SK-N-SH (cell line): ENCODE measurements around the gene NRF1. TPM values are rescaled to one million over a fixed set of nuclear protein-coding genes. Genes with fewer than 3 reads are reported as not detected.
A peak's percentile ranks its signal among the peaks of the same experiment; 100 is the strongest.

Experiments used
- CTCF ChIA-PET: fragments of 300-600, 350-600 bp; formaldehyde crosslinking; extraction: SDS; loops from one replicate; lab custom pipeline; 2021; lab: Yijun Ruan, JAX
- POLR2A ChIA-PET: fragments of 350-600 bp; sonication (Branson Sonifier 250); formaldehyde crosslinking; extraction: SDS; loops from one replicate; lab custom pipeline; 2020; ENCODE audit warnings: antibody characterized with exemption, inconsistent platforms; lab: Yijun Ruan, JAX
- DNase-seq: peaks from one replicate; pipeline ENCODE4 v3.0.0; 2012
- H2AFZ ChIP-seq: fragments of 200-600 bp; sonication (generic); 2 replicates; pipeline ENCODE4 v1.8.1; 2016; ENCODE audit warnings: antibody characterized with exemption, mild to moderate bottlenecking, low read depth
- H3F3A ChIP-seq: fragments of 200-600 bp; sonication (generic); replicated peaks from 2 replicates; pipeline ENCODE3; 2016; ENCODE audit warnings: antibody characterized with exemption, mild to moderate bottlenecking; ENCODE audit not compliant: insufficient read depth
- H3K27ac ChIP-seq, 2 experiments: fragments of 200-500 bp in 1 of 2; fragments of 200-600 bp in 1 of 2; sonication (Bioruptor generic) in 1 of 2; sonication (generic), shearing (Covaris generic) in 1 of 2; 2 replicates each; pipeline versions ENCODE4 v1.5.1 to v1.6.1; 2014 to 2016; ENCODE audit warnings: low read depth in 2 of 2, inconsistent platforms in 1 of 2, low read length in 1 of 2, mild to moderate bottlenecking in 1 of 2, mixed read lengths in 1 of 2
- H3K27me3 ChIP-seq: fragments of 200-600 bp; sonication (generic), shearing (Covaris generic); 2 replicates; pipeline ENCODE4 v1.6.1; 2016; ENCODE audit warnings: mixed run types; ENCODE audit not compliant: insufficient read depth
- H3K36me3 ChIP-seq, 2 experiments: fragments of 200-500 bp in 1 of 2; fragments of 200-600 bp in 1 of 2; sonication (Bioruptor generic) in 1 of 2; sonication (generic) in 1 of 2; replicated peaks in 1 of 2; 2 replicates each; pipeline versions ENCODE3 to v1.5.1; 2014 to 2016; ENCODE audit warnings: low read length in 1 of 2, mild to moderate bottlenecking in 1 of 2; ENCODE audit not compliant: insufficient read depth in 2 of 2, control insufficient read depth in 1 of 2
- H3K4me1 ChIP-seq, 2 experiments: fragments of 200-500 bp in 1 of 2; fragments of 200-600 bp in 1 of 2; sonication (Bioruptor generic) in 1 of 2; sonication (generic), shearing (Covaris generic) in 1 of 2; 2 replicates each; pipeline versions ENCODE4 v1.5.1 to v1.6.1; 2014 to 2016; ENCODE audit warnings: low read depth in 1 of 2, low read length in 1 of 2, mixed run types in 1 of 2; ENCODE audit not compliant: insufficient read depth in 2 of 2, control insufficient read depth in 1 of 2
- H3K4me2 ChIP-seq: fragments of 200-600 bp; sonication (generic), shearing (Covaris generic); 2 replicates; pipeline ENCODE4 v1.6.1; 2017; ENCODE audit warnings: mixed run types
- H3K4me3 ChIP-seq, 2 experiments: fragments of 200-500 bp in 1 of 2; fragments of 200-600 bp in 1 of 2; sonication (Bioruptor generic) in 1 of 2; sonication (generic), shearing (Covaris generic) in 1 of 2; 2 replicates each; pipeline versions ENCODE4 v1.5.1 to v1.8.1; 2014 to 2016; ENCODE audit warnings: low read depth in 2 of 2, inconsistent platforms in 1 of 2, low read length in 1 of 2, mild to moderate bottlenecking in 1 of 2, mixed read lengths in 1 of 2, moderate library complexity in 1 of 2
- H3K79me2 ChIP-seq: fragments of 200-600 bp; sonication (generic); 2 replicates; pipeline ENCODE4 v1.8.1; 2017; ENCODE audit warnings: mild to moderate bottlenecking; ENCODE audit not compliant: insufficient read depth
- H3K9ac ChIP-seq: fragments of 200-600 bp; sonication (generic); 2 replicates; pipeline ENCODE4 v1.6.1; 2017; ENCODE audit warnings: mixed run types
- H3K9me2 ChIP-seq: fragments of 200-600 bp; sonication (generic); 2 replicates; pipeline ENCODE4 v1.6.1; 2017; ENCODE audit warnings: mixed run types
- H3K9me3 ChIP-seq: fragments of 200-600 bp; sonication (generic); 2 replicates; pipeline ENCODE4 v1.6.1; 2017; ENCODE audit warnings: mixed run types, mild to moderate bottlenecking, moderate library complexity
- H4K20me1 ChIP-seq: fragments of 200-600 bp; sonication (generic); 2 replicates; pipeline ENCODE4 v1.6.1; 2017; ENCODE audit warnings: mild to moderate bottlenecking, mixed run types; ENCODE audit not compliant: insufficient read depth
- CHD2 ChIP-seq: fragments of 150-350 bp; IDR thresholded peaks from 2 replicates; pipeline ENCODE4 v1.6.1; 2018; ENCODE audit warnings: low read length; ENCODE audit not compliant: partially characterized antibody
- EP300 ChIP-seq, 2 experiments: IDR thresholded peaks; 2 replicates each; pipeline versions ENCODE4 v1.4.0 to v1.6.1; 2012; ENCODE audit warnings: borderline replicate concordance in 1 of 2, low read depth in 1 of 2, low read length in 1 of 2
- FOSL2 ChIP-seq: IDR thresholded peaks from 2 replicates; pipeline ENCODE4 v1.4.0; 2012; ENCODE audit warnings: low read depth, mild to moderate bottlenecking, moderate library complexity, borderline replicate concordance
- FOXJ3 ChIP-seq: sonication (generic); formaldehyde crosslinking; IDR thresholded peaks from 2 replicates; pipeline ENCODE4 v1.5.1; 2020; ENCODE audit warnings: mild to moderate bottlenecking, missing genetic modification reagents
- GATA2 ChIP-seq: sonication (generic); formaldehyde crosslinking; IDR thresholded peaks from 2 replicates; pipeline ENCODE4 v1.5.0; 2020; ENCODE audit warnings: mild to moderate bottlenecking, missing genetic modification reagents
- JUND ChIP-seq: IDR thresholded peaks from 2 replicates; pipeline ENCODE4 v1.4.0; 2012
- MXI1 ChIP-seq: IDR thresholded peaks from 2 replicates; pipeline ENCODE4 v1.6.1; 2012; ENCODE audit warnings: mild to moderate bottlenecking, low read depth, low read length, improper control_type of control experiment
- NFIC ChIP-seq: IDR thresholded peaks from 2 replicates; pipeline ENCODE4 v1.4.0; 2012; ENCODE audit warnings: borderline replicate concordance
- NRF1 ChIP-seq: IDR thresholded peaks from 2 replicates; pipeline ENCODE4 v1.6.1; 2012; ENCODE audit warnings: low read depth, mild to moderate bottlenecking, low read length
- POLR2AphosphoS5 ChIP-seq: IDR thresholded peaks from 2 replicates; pipeline ENCODE4 v1.6.1; 2012; ENCODE audit warnings: low read depth, low read length
- RCOR1 ChIP-seq: fragments of 150-350 bp; IDR thresholded peaks from 2 replicates; pipeline ENCODE4 v1.6.1; 2017; ENCODE audit warnings: antibody characterized with exemption, low read length
- RFX5 ChIP-seq: IDR thresholded peaks from 2 replicates; pipeline ENCODE4 v1.6.1; 2012; ENCODE audit warnings: mild to moderate bottlenecking, improper control_type of control experiment, low read length
- SMC3 ChIP-seq: IDR thresholded peaks from 2 replicates; pipeline ENCODE4 v1.6.1; 2012; ENCODE audit warnings: low read depth, low read length, improper control_type of control experiment
- TAF1 ChIP-seq: IDR thresholded peaks from 2 replicates; pipeline ENCODE4 v1.6.1; 2012; ENCODE audit warnings: low read depth, mild to moderate bottlenecking, low read length, moderate library complexity, borderline replicate concordance
- TCF12 ChIP-seq: IDR thresholded peaks from 2 replicates; pipeline ENCODE4 v1.4.0; 2012
- TEAD4 ChIP-seq: IDR thresholded peaks from 2 replicates; pipeline ENCODE4 v1.4.0; 2012; ENCODE audit warnings: mild to moderate bottlenecking, borderline replicate concordance; ENCODE audit not compliant: insufficient read depth
- YY1 ChIP-seq: IDR thresholded peaks from 2 replicates; pipeline ENCODE4 v1.4.0; 2012; ENCODE audit warnings: low read depth, mild to moderate bottlenecking
- WGBS: methylation state at CpG from one replicate; pipeline ENCODE4 v1.1.6; 2017; ENCODE audit warnings: low lambda C conversion rate; 5-methylcytosine and 5-hydroxymethylcytosine counted together
- polyA plus RNA-seq, 3 experiments: library from polyadenylated mRNA; depleted of rRNA; stranded (reverse); fragments of >200 nt; gene quantifications; 2 replicates each; pipeline ENCODE4 v1.2.3, GENCODE V29; 2012
- TF ChIP-seq, protein P1 (sequence below): fragments of 150-350 bp; IDR thresholded peaks from 2 replicates; pipeline ENCODE4 v1.6.1; 2017; ENCODE audit warnings: antibody characterized with exemption, low read length, low read depth, borderline replicate concordance
- TF ChIP-seq, protein P2 (sequence below): IDR thresholded peaks from 2 replicates; pipeline ENCODE4 v1.6.1; 2012; ENCODE audit warnings: mild to moderate bottlenecking, low read depth, low read length, moderate library complexity
- TF ChIP-seq, protein P3 (sequence below): IDR thresholded peaks from 2 replicates; pipeline ENCODE4; 2012
- TF ChIP-seq, protein P4 (sequence below): IDR thresholded peaks from 2 replicates; pipeline ENCODE4 v1.4.0; 2012; ENCODE audit warnings: low read depth

Gene NRF1
- polyA plus RNA-seq, 1 of the 3 experiments (the other 2 are of a cell fraction), result 10.9 TPM

GRCh38 chr7:129740574-129741410 is 129.3 kb downstream of the NRF1 start:
- H3K36me3 ChIP-seq, result peaks cover 3% of the 10 kb centered on the region in 2 experiments
- no peak overlapping the region for H3K9ac ChIP-seq
- no peak for DNase-seq
- no peaks in the 10 kb centered on the region for H3F3A ChIP-seq
- no peaks in the 10 kb centered on the region for H3K79me2 ChIP-seq
- no peaks in the 10 kb centered on the region for H3K9me2 ChIP-seq
- no peak overlapping the region for H2AFZ ChIP-seq
- POLR2A ChIA-PET, result no interaction called here
- H3K4me3 ChIP-seq, result no peak overlapping the region
- H3K27me3 ChIP-seq, result no peaks in the 10 kb centered on the region
- H3K4me1 ChIP-seq, result peaks cover 6 to 33% of the 10 kb centered on the region in 2 experiments; a peak in 3 of 4 replicates
- H3K4me2 ChIP-seq, result no peak overlapping the region
- peak overlapping the region in 1 of 2 experiments; percentile 85; a peak in 2 of 4 replicates for H3K27ac ChIP-seq
- whole genome bisulfite sequencing, result 97% methylated on average over 10 of the region's 10 CpGs
- CTCF ChIA-PET, result interaction anchor here (0.9 to 1.3 kb wide), 2 partner anchors 14 to 84 kb away, joined by 3 read pairs; no protein-coding TSS in a partner anchor
- TF ChIP-seq RCOR1 (no peak), MXI1 (no peak), NFIC (no peak)
- no peaks in the 10 kb centered on the region for H4K20me1 ChIP-seq
- no peaks in the 10 kb centered on the region for H3K9me3 ChIP-seq

DNA sequence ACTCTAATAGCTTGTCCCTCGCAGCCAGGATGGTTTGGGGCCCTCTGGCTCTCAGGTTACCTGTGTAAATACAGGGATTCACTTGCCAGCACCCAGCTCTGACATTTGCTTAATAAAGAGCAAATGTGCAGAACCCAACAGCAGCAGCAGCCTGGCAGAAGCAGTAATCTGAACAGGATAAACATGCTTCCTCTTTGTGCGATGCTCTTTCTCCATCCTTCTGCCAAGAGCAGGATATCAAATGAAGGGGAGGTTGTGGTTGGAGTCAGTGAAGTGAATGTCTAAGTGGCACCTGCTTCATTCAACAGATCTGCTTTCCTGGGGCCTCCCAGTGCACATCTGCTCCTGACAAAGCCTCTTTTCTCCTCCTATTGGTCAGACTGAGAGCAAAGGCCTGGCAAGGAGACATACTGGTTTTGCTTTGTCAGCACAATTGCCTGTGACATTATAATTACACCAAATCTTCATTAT is 130.3 kb downstream of the NRF1 start:
- CTCF ChIA-PET, result interaction anchor here (1.0 to 1.3 kb wide), 2 partner anchors 20 to 83 kb away, joined by 3 read pairs; no protein-coding TSS in a partner anchor
- no peak overlapping the region for H3K4me3 ChIP-seq
- H3K79me2 ChIP-seq, result no peaks in the 10 kb centered on the region
- no peak overlapping the region for H2AFZ ChIP-seq
- peaks cover 6 to 43% of the 10 kb centered on the region in 2 experiments; a peak in 3 of 4 replicates for H3K4me1 ChIP-seq
- H4K20me1 ChIP-seq, result no peaks in the 10 kb centered on the region
- no peaks in the 10 kb centered on the region for H3K9me2 ChIP-seq
- H3K36me3 ChIP-seq, result peaks cover 3 to 6% of the 10 kb centered on the region in 2 experiments
- peak; percentile 61 for DNase-seq
- no peak overlapping the region for H3K4me2 ChIP-seq
- 55% methylated on average over 2 of the region's 2 CpGs for WGBS
- H3K27me3 ChIP-seq, result no peaks in the 10 kb centered on the region
- peak overlapping the region in 1 of 2 experiments; percentile 85; a peak in 2 of 4 replicates for H3K27ac ChIP-seq
- POLR2A ChIA-PET, result no interaction called here
- no peaks in the 10 kb centered on the region for H3F3A ChIP-seq
- no peaks in the 10 kb centered on the region for H3K9me3 ChIP-seq
- H3K9ac ChIP-seq, result no peak overlapping the region
- TF ChIP-seq YY1 (no peak), TEAD4 (no peak), NFIC (no peak), NRF1 (no peak), EP300 (IDR thresholded peaks at IDR 0.05; ENCODE audit: borderline replicate concordance in 1 of 2, low read depth in 1 of 2, low read length in 1 of 2) (no peak; a peak in 1 of 4 replicates), GATA2 (CRISPR knock-in tag) (no peak), TAF1 (no peak), POLR2AphosphoS5 (no peak), SMC3 (peak; percentile 1; the same call in 1 of the 2 replicates), FOSL2 (no peak), TCF12 (peak; percentile 5; the same call in 1 of the 2 replicates), RFX5 (no peak), JUND (no peak), FOXJ3 (CRISPR knock-in tag) (no peak), CHD2 (no peak)
- TF ChIP-seq, protein P1, sequence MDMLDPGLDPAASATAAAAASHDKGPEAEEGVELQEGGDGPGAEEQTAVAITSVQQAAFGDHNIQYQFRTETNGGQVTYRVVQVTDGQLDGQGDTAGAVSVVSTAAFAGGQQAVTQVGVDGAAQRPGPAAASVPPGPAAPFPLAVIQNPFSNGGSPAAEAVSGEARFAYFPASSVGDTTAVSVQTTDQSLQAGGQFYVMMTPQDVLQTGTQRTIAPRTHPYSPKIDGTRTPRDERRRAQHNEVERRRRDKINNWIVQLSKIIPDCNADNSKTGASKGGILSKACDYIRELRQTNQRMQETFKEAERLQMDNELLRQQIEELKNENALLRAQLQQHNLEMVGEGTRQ, result no peak
- TF ChIP-seq, protein P2, sequence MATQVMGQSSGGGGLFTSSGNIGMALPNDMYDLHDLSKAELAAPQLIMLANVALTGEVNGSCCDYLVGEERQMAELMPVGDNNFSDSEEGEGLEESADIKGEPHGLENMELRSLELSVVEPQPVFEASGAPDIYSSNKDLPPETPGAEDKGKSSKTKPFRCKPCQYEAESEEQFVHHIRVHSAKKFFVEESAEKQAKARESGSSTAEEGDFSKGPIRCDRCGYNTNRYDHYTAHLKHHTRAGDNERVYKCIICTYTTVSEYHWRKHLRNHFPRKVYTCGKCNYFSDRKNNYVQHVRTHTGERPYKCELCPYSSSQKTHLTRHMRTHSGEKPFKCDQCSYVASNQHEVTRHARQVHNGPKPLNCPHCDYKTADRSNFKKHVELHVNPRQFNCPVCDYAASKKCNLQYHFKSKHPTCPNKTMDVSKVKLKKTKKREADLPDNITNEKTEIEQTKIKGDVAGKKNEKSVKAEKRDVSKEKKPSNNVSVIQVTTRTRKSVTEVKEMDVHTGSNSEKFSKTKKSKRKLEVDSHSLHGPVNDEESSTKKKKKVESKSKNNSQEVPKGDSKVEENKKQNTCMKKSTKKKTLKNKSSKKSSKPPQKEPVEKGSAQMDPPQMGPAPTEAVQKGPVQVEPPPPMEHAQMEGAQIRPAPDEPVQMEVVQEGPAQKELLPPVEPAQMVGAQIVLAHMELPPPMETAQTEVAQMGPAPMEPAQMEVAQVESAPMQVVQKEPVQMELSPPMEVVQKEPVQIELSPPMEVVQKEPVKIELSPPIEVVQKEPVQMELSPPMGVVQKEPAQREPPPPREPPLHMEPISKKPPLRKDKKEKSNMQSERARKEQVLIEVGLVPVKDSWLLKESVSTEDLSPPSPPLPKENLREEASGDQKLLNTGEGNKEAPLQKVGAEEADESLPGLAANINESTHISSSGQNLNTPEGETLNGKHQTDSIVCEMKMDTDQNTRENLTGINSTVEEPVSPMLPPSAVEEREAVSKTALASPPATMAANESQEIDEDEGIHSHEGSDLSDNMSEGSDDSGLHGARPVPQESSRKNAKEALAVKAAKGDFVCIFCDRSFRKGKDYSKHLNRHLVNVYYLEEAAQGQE, result no peak
- TF ChIP-seq, protein P3, sequence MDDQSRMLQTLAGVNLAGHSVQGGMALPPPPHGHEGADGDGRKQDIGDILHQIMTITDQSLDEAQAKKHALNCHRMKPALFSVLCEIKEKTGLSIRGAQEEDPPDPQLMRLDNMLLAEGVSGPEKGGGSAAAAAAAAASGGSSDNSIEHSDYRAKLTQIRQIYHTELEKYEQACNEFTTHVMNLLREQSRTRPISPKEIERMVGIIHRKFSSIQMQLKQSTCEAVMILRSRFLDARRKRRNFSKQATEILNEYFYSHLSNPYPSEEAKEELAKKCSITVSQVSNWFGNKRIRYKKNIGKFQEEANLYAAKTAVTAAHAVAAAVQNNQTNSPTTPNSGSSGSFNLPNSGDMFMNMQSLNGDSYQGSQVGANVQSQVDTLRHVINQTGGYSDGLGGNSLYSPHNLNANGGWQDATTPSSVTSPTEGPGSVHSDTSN, result no peak
- TF ChIP-seq, protein P4, sequence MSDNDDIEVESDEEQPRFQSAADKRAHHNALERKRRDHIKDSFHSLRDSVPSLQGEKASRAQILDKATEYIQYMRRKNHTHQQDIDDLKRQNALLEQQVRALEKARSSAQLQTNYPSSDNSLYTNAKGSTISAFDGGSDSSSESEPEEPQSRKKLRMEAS, result no peak
